CD8-positive, alpha-beta memory T cell (primary cell): ENCODE results near the gene NPHS2. TPM values are rescaled to one million over a fixed set of nuclear protein-coding genes. Genes with fewer than 3 reads are reported as not detected.

Experiments
- CTCF ChIA-PET: fragments of 350-600 bp; sonication (Branson Sonifier 250); formaldehyde crosslinking; loops from one replicate; lab custom pipeline; 2021; ENCODE audit warnings: antibody characterized with exemption; lab: Charles Lee
- POLR2A ChIA-PET: fragments of 350-600 bp; sonication (Branson Sonifier 250); formaldehyde crosslinking; loops from one replicate; lab custom pipeline; 2021; ENCODE audit warnings: antibody characterized with exemption; lab: Charles Lee
- DNase-seq, 5 donors: peaks; one replicate each; pipeline versions ENCODE4 v3.0.0 to v3.0.0-alpha.2; 2020 to 2022; ENCODE audit warnings: mixed read lengths in 1 of 5
- H3K27ac ChIP-seq: one replicate; pipeline ENCODE4 v1.7.0; 2013; ENCODE audit warnings: low read depth, mild to moderate bottlenecking, low read length, moderate library complexity
- H3K27me3 ChIP-seq: 2 replicates; pipeline ENCODE4 v1.7.0; 2013; ENCODE audit warnings: low read length, mild to moderate bottlenecking; ENCODE audit not compliant: insufficient read depth, poor library complexity, severe bottlenecking
- H3K36me3 ChIP-seq: 2 replicates; pipeline ENCODE4 v1.7.0; 2013; ENCODE audit warnings: mild to moderate bottlenecking, low read length, moderate library complexity; ENCODE audit not compliant: insufficient read depth
- H3K4me1 ChIP-seq: 2 replicates; pipeline ENCODE4 v1.7.0; 2013; ENCODE audit warnings: mild to moderate bottlenecking, low read length, moderate library complexity; ENCODE audit not compliant: insufficient read depth
- H3K4me3 ChIP-seq: 2 replicates; pipeline ENCODE4 v1.7.0; 2013; ENCODE audit warnings: mild to moderate bottlenecking, low read length
- H3K9me3 ChIP-seq: 2 replicates; pipeline ENCODE4 v1.7.0; 2013; ENCODE audit warnings: mild to moderate bottlenecking, low read length
- H3K27ac Mint-ChIP-seq, 8 donors: one replicate each; pipeline ENCODE4 v1.8.0; 2020 to 2021; ENCODE audit warnings: mixed read lengths in 8 of 8, mild to moderate bottlenecking in 6 of 8, inconsistent platforms in 3 of 8, moderate library complexity in 3 of 8
- H3K27me3 Mint-ChIP-seq, 2 donors: one replicate each; pipeline ENCODE4 v1.8.0; 2020 to 2021; ENCODE audit warnings: mixed read lengths in 2 of 2, mild to moderate bottlenecking in 1 of 2, moderate library complexity in 1 of 2
- H3K36me3 Mint-ChIP-seq, 3 donors: one replicate each; pipeline ENCODE4 v1.8.0; 2020 to 2021; ENCODE audit warnings: mixed read lengths in 3 of 3, inconsistent platforms in 1 of 3, mild to moderate bottlenecking in 1 of 3
- H3K4me1 Mint-ChIP-seq, 3 donors: one replicate each; pipeline ENCODE4 v1.8.0; 2020 to 2021; ENCODE audit warnings: mixed read lengths in 3 of 3, inconsistent platforms in 1 of 3, mild to moderate bottlenecking in 1 of 3
- H3K4me3 Mint-ChIP-seq, 7 donors: one replicate each; pipeline ENCODE4 v1.8.0; 2020 to 2021; ENCODE audit warnings: mixed read lengths in 7 of 7, mild to moderate bottlenecking in 6 of 7, moderate library complexity in 4 of 7, inconsistent platforms in 2 of 7
- H3K9me3 Mint-ChIP-seq, 5 donors: one replicate each; pipeline ENCODE4 v1.8.0; 2020 to 2022; ENCODE audit warnings: mixed read lengths in 5 of 5, mild to moderate bottlenecking in 3 of 5, moderate library complexity in 2 of 5, inconsistent platforms in 1 of 5
- polyA plus RNA-seq: library from polyadenylated mRNA; unstranded; fragments of 300-500 nt; fragmentation: Illumina TruSeq; gene quantifications from one replicate; pipeline ENCODE4 v1.2.3, GENCODE V29; 2021
- total RNA-seq, 2 experiments: library from RNA; stranded (reverse); gene quantifications; one replicate each; pipeline ENCODE4 v1.2.3, GENCODE V29; 2021

The NPHS2 gene
- not detected for total RNA-seq
- not detected for polyA plus RNA-seq

DNA sequence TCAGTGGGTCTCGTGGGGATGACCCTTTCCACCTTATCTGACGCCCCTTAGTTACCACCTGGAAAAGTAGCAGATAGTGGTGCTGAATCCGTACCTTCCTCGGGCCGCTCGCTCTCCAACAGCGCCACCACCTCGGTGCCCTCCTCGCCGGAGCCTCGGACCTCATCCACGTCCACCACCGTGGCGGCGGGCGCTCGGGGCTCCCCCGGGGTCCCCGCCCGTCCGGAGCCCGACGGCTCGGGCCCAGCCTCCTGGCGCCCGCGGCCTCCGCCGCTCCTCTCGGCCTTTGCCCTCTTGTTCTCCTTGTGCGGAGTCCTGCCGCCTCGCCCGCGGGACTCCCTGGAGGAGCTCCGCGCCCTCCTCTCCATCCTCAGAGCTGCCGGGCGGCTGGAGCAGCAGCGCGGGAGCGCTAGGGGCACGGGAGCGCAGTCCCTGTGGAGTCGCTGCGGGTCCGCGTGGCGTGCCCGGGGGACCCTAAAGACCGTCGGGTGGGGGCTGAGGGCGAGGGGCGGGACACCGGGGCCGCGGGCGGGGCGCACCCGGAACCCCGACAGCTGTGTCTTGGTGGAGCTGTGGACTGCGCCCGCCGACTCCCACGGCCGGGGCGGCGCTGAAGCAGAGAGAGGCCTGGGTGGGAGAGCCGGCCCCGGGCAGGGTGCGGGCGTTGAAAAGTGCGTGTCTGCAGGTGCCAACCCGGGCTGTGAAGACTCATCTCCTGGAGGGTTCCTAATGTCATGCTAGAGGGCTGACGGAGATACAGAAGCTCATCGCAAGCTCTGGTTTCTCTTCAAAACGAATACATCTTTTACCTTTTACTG lies at the start of gene NPHS2:
Gene NPHS2 (minus strand): TSS at position 452 of the 818 bp plus-strand sequence. CDS start 84 bp downstream, at position 368.
- DNase-seq: no peak
- H3K27me3 Mint-ChIP-seq: peaks cover 25 to 65% of the 10 kb centered on the region in 2 donors

GRCh38 chr1:179612361-179612760 lies 36.6 kb upstream of the NPHS2 start:
- Histone ChIP-seq H3K4me3 (no peak overlapping the region), H3K4me1 (no peaks in the 10 kb centered on the region), H3K9me3 (no peaks in the 10 kb centered on the region), H3K27me3 (no peaks in the 10 kb centered on the region), H3K36me3 (no peaks in the 10 kb centered on the region), H3K27ac (no peak overlapping the region)
- ChIA-PET POLR2A (no interaction called here), CTCF (no interaction called here)
- DNase-seq: no peak
- H3K4me3 Mint-ChIP-seq: no peak overlapping the region
- H3K9me3 Mint-ChIP-seq: no peaks in the 10 kb centered on the region
- no peak overlapping the region for H3K27ac Mint-ChIP-seq
- no peaks in the 10 kb centered on the region for H3K4me1 Mint-ChIP-seq
- H3K36me3 Mint-ChIP-seq: no peaks in the 10 kb centered on the region
- peaks cover 0 to 29% of the 10 kb centered on the region in 2 donors for H3K27me3 Mint-ChIP-seq

More for the DNA sequence above, at the start of gene NPHS2:
- peaks cover 0 to 7% (median 7%) of the 10 kb centered on the region in 3 donors for H3K4me1 Mint-ChIP-seq
- H3K4me3 ChIP-seq: no peak within 1 kb of the TSS
- H3K9me3 Mint-ChIP-seq: peaks cover 0 to 7% (median 3%) of the 10 kb centered on the region in 5 donors
- H3K9me3 ChIP-seq: no peaks in the 10 kb centered on the region
- ChIA-PET CTCF (no interaction called here), POLR2A (no interaction called here)
- no peaks in the 10 kb centered on the region for H3K36me3 Mint-ChIP-seq
- H3K4me3 Mint-ChIP-seq: no peak within 1 kb of the TSS
- H3K4me1 ChIP-seq: no peaks in the 10 kb centered on the region
- peaks cover 4% of the 10 kb centered on the region for H3K27me3 ChIP-seq
- H3K27ac Mint-ChIP-seq: peak within 1 kb of the TSS in 1 of 8 donors; percentile 17
- no peak within 1 kb of the TSS for H3K27ac ChIP-seq
- H3K36me3 ChIP-seq: no peaks in the 10 kb centered on the region

- peaks cover 0 to 21% of the 10 kb centered on the region in 2 donors for H3K27me3 Mint-ChIP-seq
- H3K4me3 Mint-ChIP-seq: no peak overlapping the region
- DNase-seq: no peak
- H3K36me3 ChIP-seq: no peaks in the 10 kb centered on the region
- no peaks in the 10 kb centered on the region for H3K9me3 ChIP-seq
- ChIA-PET CTCF (no interaction called here), POLR2A (no interaction called here)
- H3K27me3 ChIP-seq: no peaks in the 10 kb centered on the region
- H3K4me1 Mint-ChIP-seq: no peaks in the 10 kb centered on the region
- peaks cover 0 to 10% (median 2%) of the 10 kb centered on the region in 5 donors for H3K9me3 Mint-ChIP-seq
- H3K4me3 ChIP-seq: no peak overlapping the region
- H3K4me1 ChIP-seq: no peaks in the 10 kb centered on the region
- no peak overlapping the region for H3K27ac Mint-ChIP-seq
- no peak overlapping the region for H3K27ac ChIP-seq
- H3K36me3 Mint-ChIP-seq: no peaks in the 10 kb centered on the region
Measured at GRCh38 chr1:179601093-179601492, 25.3 kb upstream of the NPHS2 start.

- H3K27ac Mint-ChIP-seq: no peak overlapping the region
- no peaks in the 10 kb centered on the region for H3K4me1 Mint-ChIP-seq
- H3K9me3 ChIP-seq: no peaks in the 10 kb centered on the region
- DNase-seq: no peak
- POLR2A ChIA-PET: no interaction called here
- H3K36me3 ChIP-seq: no peaks in the 10 kb centered on the region
- CTCF ChIA-PET: no interaction called here
- peaks cover 0 to 10% (median 0%) of the 10 kb centered on the region in 5 donors for H3K9me3 Mint-ChIP-seq
- no peak overlapping the region for H3K27ac ChIP-seq
- H3K27me3 ChIP-seq: no peaks in the 10 kb centered on the region
- no peaks in the 10 kb centered on the region for H3K36me3 Mint-ChIP-seq
- H3K27me3 Mint-ChIP-seq: peaks cover 0 to 15% of the 10 kb centered on the region in 2 donors
- H3K4me3 ChIP-seq: no peak overlapping the region
- no peak overlapping the region for H3K4me3 Mint-ChIP-seq
- no peaks in the 10 kb centered on the region for H3K4me1 ChIP-seq
Measured at GRCh38 chr1:179599623-179600249, 24.0 kb upstream of the NPHS2 start.

- no peaks in the 10 kb centered on the region for H3K27me3 ChIP-seq
- Mint-ChIP-seq H3K27me3 (peaks cover 0 to 18% of the 10 kb centered on the region in 2 donors), H3K4me1 (no peaks in the 10 kb centered on the region), H3K9me3 (peaks cover 0 to 10% (median 0%) of the 10 kb centered on the region in 5 donors), H3K36me3 (no peaks in the 10 kb centered on the region), H3K27ac (no peak overlapping the region), H3K4me3 (no peak overlapping the region)
- no peak overlapping the region for H3K27ac ChIP-seq
- H3K9me3 ChIP-seq: no peaks in the 10 kb centered on the region
- CTCF ChIA-PET: no interaction called here
- DNase-seq: no peak
- H3K4me1 ChIP-seq: no peaks in the 10 kb centered on the region
- POLR2A ChIA-PET: no interaction called here
- no peak overlapping the region for H3K4me3 ChIP-seq
- H3K36me3 ChIP-seq: no peaks in the 10 kb centered on the region
Measured at GRCh38 chr1:179598631-179599030, 22.9 kb upstream of the NPHS2 start.

GRCh38 chr1:179591592-179592580 lies 16.1 kb upstream of the NPHS2 start, which contains the start of gene TDRD5:
Gene TDRD5 (plus strand): TSS chr1:179591832. CDS start chr1:179592616, 784 bp downstream.
- no peaks in the 10 kb centered on the region for H3K36me3 ChIP-seq
- H3K4me3 Mint-ChIP-seq: no peak within 1 kb of the TSS
- H3K27me3 ChIP-seq: no peaks in the 10 kb centered on the region
- peak within 1 kb of the TSS in 1 of 8 donors; percentile 61 for H3K27ac Mint-ChIP-seq
- H3K27ac ChIP-seq: no peak within 1 kb of the TSS
- peaks cover 23 to 40% of the 10 kb centered on the region in 2 donors for H3K27me3 Mint-ChIP-seq
- ChIA-PET POLR2A (no interaction called here), CTCF (no interaction called here)
- peaks cover 0 to 3% (median 0%) of the 10 kb centered on the region in 3 donors for H3K36me3 Mint-ChIP-seq
- H3K9me3 Mint-ChIP-seq: peaks cover 0 to 4% (median 2%) of the 10 kb centered on the region in 5 donors
- no peaks in the 10 kb centered on the region for H3K4me1 ChIP-seq
- H3K9me3 ChIP-seq: no peaks in the 10 kb centered on the region
- no peak for DNase-seq
- no peak within 1 kb of the TSS for H3K4me3 ChIP-seq
- no peaks in the 10 kb centered on the region for H3K4me1 Mint-ChIP-seq

DNA sequence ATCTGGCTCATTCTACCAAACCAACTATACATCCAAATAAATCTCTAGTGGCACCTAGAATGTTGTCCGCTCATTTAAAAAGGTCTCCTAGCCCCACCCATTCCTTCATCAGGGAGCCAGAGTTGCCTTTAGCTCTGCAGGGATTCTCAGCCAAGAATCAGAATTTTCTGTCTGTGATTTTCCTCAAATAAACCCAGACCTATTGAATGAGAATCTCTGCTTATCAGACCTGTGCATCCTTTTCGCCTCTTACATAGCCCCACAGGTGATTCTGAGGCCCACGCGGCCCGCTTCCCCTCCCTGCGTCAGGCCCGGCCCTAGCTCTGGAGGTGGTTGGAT lies 15.5 kb upstream of the NPHS2 start:
- Mint-ChIP-seq H3K27ac (no peak overlapping the region), H3K4me3 (no peak overlapping the region), H3K4me1 (no peaks in the 10 kb centered on the region), H3K9me3 (peaks cover 0 to 4% (median 2%) of the 10 kb centered on the region in 5 donors), H3K27me3 (peaks cover 26 to 44% of the 10 kb centered on the region in 2 donors), H3K36me3 (peaks cover 0 to 3% (median 0%) of the 10 kb centered on the region in 3 donors)
- ChIA-PET CTCF (no interaction called here), POLR2A (no interaction called here)
- no peak for DNase-seq
- Histone ChIP-seq H3K4me3 (no peak overlapping the region), H3K27ac (no peak overlapping the region), H3K9me3 (no peaks in the 10 kb centered on the region), H3K4me1 (no peaks in the 10 kb centered on the region), H3K36me3 (no peaks in the 10 kb centered on the region), H3K27me3 (no peaks in the 10 kb centered on the region)
